SH-SY5Y (cell line): ENCODE results near the gene IDE.

Experiments used
- GATA2 ChIP-seq: IDR thresholded peaks from 2 replicates; pipeline ENCODE4 v1.6.1; 2011; ENCODE audit warnings: mild to moderate bottlenecking, low read depth, low read length
- GATA3 ChIP-seq: IDR thresholded peaks from 2 replicates; pipeline ENCODE4 v1.6.1; 2011; ENCODE audit warnings: low read depth, mild to moderate bottlenecking, low read length, moderate library complexity

DNA sequence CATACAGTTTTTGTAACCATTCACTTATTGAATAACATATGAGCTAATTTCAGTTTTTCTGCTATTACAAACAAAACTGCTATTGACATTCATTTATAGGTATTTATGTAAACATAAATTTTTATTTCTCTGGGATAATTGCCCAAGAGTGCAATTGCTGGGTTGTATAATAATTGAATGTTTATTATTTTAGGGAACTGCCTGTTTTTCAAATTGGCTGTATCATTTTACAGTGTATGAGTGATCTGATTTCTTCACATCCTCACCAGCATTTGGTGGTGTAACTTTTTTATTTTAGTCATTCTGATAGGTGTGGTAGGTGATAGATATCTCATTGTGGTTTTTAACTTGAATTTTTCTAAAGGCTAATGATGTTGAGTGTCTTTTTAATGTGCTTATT, 45.5 kb upstream of the IDE start:
- TF ChIP-seq GATA2 (no peak), GATA3 (no peak)
